GM23338 (cell line): Measurements from ENCODE around the gene ROBO3. TPM values are rescaled to one million over a fixed set of nuclear protein-coding genes. Genes with fewer than 3 reads are reported as not detected.

ENCODE experiments used
- ATAC-seq: fragments of 200-7000 bp; cut with Tn5 transposase; 3 replicates; pipeline ENCODE4 v1.9.1; 2020
- DNase-seq: peaks from one replicate; pipeline ENCODE4 v3.0.0-alpha.2; 2015; ENCODE audit warnings: low spot score
- H2AFZ ChIP-seq: fragments of 200-600 bp; sonication (generic); 2 replicates; pipeline ENCODE4 v1.8.0; 2016; ENCODE audit warnings: antibody characterized with exemption, mild to moderate bottlenecking, moderate library complexity
- H3F3A ChIP-seq: fragments of 200-600 bp; sonication (generic); replicated peaks from 2 replicates; pipeline ENCODE4 v1.8.0; 2017; ENCODE audit warnings: antibody characterized with exemption, mixed run types, low read depth
- H3K27ac ChIP-seq: fragments of 200-600 bp; sonication (generic); 2 replicates; pipeline ENCODE4 v1.6.1; 2016; ENCODE audit warnings: low read depth
- H3K27me3 ChIP-seq: fragments of 200-600 bp; sonication (generic); 2 replicates; pipeline ENCODE4 v1.8.0; 2016; ENCODE audit warnings: mild to moderate bottlenecking, mixed run types, moderate library complexity; ENCODE audit not compliant: insufficient read depth
- H3K36me3 ChIP-seq: fragments of 200-600 bp; sonication (generic); 2 replicates; pipeline ENCODE4 v1.8.0; 2016; ENCODE audit warnings: mild to moderate bottlenecking; ENCODE audit not compliant: insufficient read depth
- H3K4me1 ChIP-seq: fragments of 200-600 bp; sonication (generic); 2 replicates; pipeline ENCODE4 v1.8.0; 2016; ENCODE audit warnings: mild to moderate bottlenecking, moderate library complexity; ENCODE audit not compliant: insufficient read depth
- H3K4me2 ChIP-seq: fragments of 200-600 bp; sonication (generic); 2 replicates; pipeline ENCODE4 v1.7.1; 2017; ENCODE audit warnings: mixed run types
- H3K4me3 ChIP-seq: fragments of 200-600 bp; sonication (generic); 2 replicates; pipeline ENCODE4 v1.6.1; 2016; ENCODE audit warnings: mixed run types
- H3K79me2 ChIP-seq: fragments of 200-600 bp; sonication (generic); replicated peaks from 2 replicates; pipeline ENCODE4 v1.8.0; 2017; ENCODE audit warnings: mild to moderate bottlenecking; ENCODE audit not compliant: insufficient read depth
- H3K9me2 ChIP-seq: fragments of 200-600 bp; sonication (generic); 2 replicates; pipeline ENCODE4 v1.8.0; 2017; ENCODE audit not compliant: insufficient read depth
- H4K20me1 ChIP-seq: fragments of 200-600 bp; sonication (generic); replicated peaks from 2 replicates; pipeline ENCODE4 v1.8.0; 2017; ENCODE audit warnings: mild to moderate bottlenecking; ENCODE audit not compliant: insufficient read depth
- H3K27ac Mint-ChIP-seq: 2 replicates; pipeline ENCODE4 v1.8.0; 2020; ENCODE audit warnings: inconsistent platforms, mild to moderate bottlenecking, moderate library complexity, mixed read lengths
- H3K27me3 Mint-ChIP-seq: 3 replicates; pipeline ENCODE4 v1.8.0; 2022; ENCODE audit warnings: low read depth, mild to moderate bottlenecking, moderate library complexity, mixed read lengths, inconsistent platforms; ENCODE audit not compliant: insufficient read depth, poor library complexity
- H3K36me3 Mint-ChIP-seq: 3 replicates; pipeline ENCODE4 v1.8.0; 2021; ENCODE audit warnings: low read depth, mild to moderate bottlenecking, inconsistent platforms, moderate library complexity, mixed read lengths
- H3K4me1 Mint-ChIP-seq: 3 replicates; pipeline ENCODE4 v1.8.0; 2020; ENCODE audit warnings: mild to moderate bottlenecking, inconsistent platforms, mixed read lengths
- H3K4me3 Mint-ChIP-seq: 3 replicates; pipeline ENCODE4 v1.8.0; 2021; ENCODE audit warnings: moderate library complexity, mild to moderate bottlenecking, inconsistent platforms, mixed read lengths
- H3K9me3 Mint-ChIP-seq: 3 replicates; pipeline ENCODE4 v1.8.0; 2020; ENCODE audit warnings: moderate library complexity, mild to moderate bottlenecking, inconsistent platforms, mixed read lengths
- CREB1 ChIP-seq: fragments of 250-450 bp; sonication (Bioruptor Pico); IDR thresholded peaks from 2 replicates; pipeline ENCODE4 v1.5.0; 2020; ENCODE audit warnings: low read depth, mild to moderate bottlenecking, moderate library complexity
- CTCF ChIP-seq, 2 experiments: fragments of 200-600 bp in 1 of 2; sonication (generic) in 1 of 2; conservative IDR thresholded peaks; 2 replicates each; pipeline versions ENCODE4 v1.5.1 to v1.6.1; 2016 to 2017; ENCODE audit warnings: antibody characterized with exemption in 2 of 2, low read depth in 2 of 2, mild to moderate bottlenecking in 2 of 2, moderate library complexity in 1 of 2
- EZH2 ChIP-seq: fragments of 200-600 bp; sonication (generic); IDR thresholded peaks from one replicate; pipeline ENCODE4 v1.8.0; 2017; ENCODE audit warnings: antibody characterized with exemption, mild to moderate bottlenecking, low read depth; ENCODE audit not compliant: unreplicated experiment
- EZH2phosphoT487 ChIP-seq: fragments of 200-600 bp; sonication (generic); IDR thresholded peaks from one replicate; pipeline ENCODE4 v1.8.1; 2018; ENCODE audit warnings: antibody characterized with exemption; ENCODE audit not compliant: unreplicated experiment
- JUNB ChIP-seq: IDR thresholded peaks from one replicate; pipeline ENCODE4 v1.6.1; 2016; ENCODE audit warnings: antibody characterized with exemption; ENCODE audit not compliant: unreplicated experiment
- NANOG ChIP-seq: IDR thresholded peaks from 2 replicates; pipeline ENCODE4 v1.6.1; 2016; ENCODE audit warnings: antibody characterized with exemption, borderline replicate concordance
- POLR2AphosphoS5 ChIP-seq: IDR thresholded peaks from 2 replicates; pipeline ENCODE4 v1.6.1; 2016; ENCODE audit warnings: antibody characterized with exemption, low read depth
- REST ChIP-seq: IDR thresholded peaks from one replicate; pipeline ENCODE4 v1.6.1; 2018; ENCODE audit warnings: antibody characterized with exemption; ENCODE audit not compliant: unreplicated experiment
- STAT1 ChIP-seq: IDR thresholded peaks from one replicate; pipeline ENCODE4 v1.6.1; 2016; ENCODE audit warnings: antibody characterized with exemption; ENCODE audit not compliant: unreplicated experiment
- ZNF114 ChIP-seq: fragments of 250-450 bp; sonication (Bioruptor Pico); IDR thresholded peaks from 2 replicates; pipeline ENCODE4 v1.5.0; 2020; ENCODE audit warnings: mild to moderate bottlenecking, moderate library complexity
- ZNF331 ChIP-seq: fragments of 250-450 bp; sonication (Bioruptor Pico); IDR thresholded peaks from 2 replicates; pipeline ENCODE4 v1.5.0; 2020; ENCODE audit warnings: low read depth, mild to moderate bottlenecking, moderate library complexity
- polyA plus RNA-seq: library from polyadenylated mRNA; unstranded; fragments of >200 nt; fragmentation: Nextera tagmentation; extraction: Ambion mirVana; gene quantifications from 2 replicates; pipeline ENCODE4 v1.2.1, GENCODE V29; 2016
- total RNA-seq: library from RNA; depleted of rRNA; stranded (reverse); fragments of >200 nt; shearing (Covaris generic); gene quantifications from 2 replicates; pipeline ENCODE4 v1.2.3, GENCODE V29; 2014
- TF ChIP-seq, protein P1 (sequence below): IDR thresholded peaks from 2 replicates; pipeline ENCODE4 v1.6.1; 2016; ENCODE audit warnings: antibody characterized with exemption
- TF ChIP-seq, protein P2 (sequence below): fragments of 250-450 bp; sonication (Bioruptor Pico); IDR thresholded peaks from 2 replicates; pipeline ENCODE4 v1.5.0; 2020; ENCODE audit warnings: mild to moderate bottlenecking, moderate library complexity

Gene ROBO3
- total and polyA plus RNA-seq, 2 experiments from 2014 or later = 17.0 to 21.4 TPM

- ATAC-seq (no peak), DNase-seq (no peak)
- TF ChIP-seq CREB1 (no peak), EZH2 (no peak), REST (no peak), NANOG (no peak), STAT1 (no peak), ZNF331 (CRISPR knock-in tag) (no peak), JUNB (no peak), EZH2phosphoT487 (no peak), CTCF (conservative IDR thresholded peaks at IDR 0.05; ENCODE audit: low read depth in 2 of 2) (no peak), ZNF114 (CRISPR knock-in tag) (no peak), POLR2AphosphoS5 (no peak)
- TF ChIP-seq, protein P1, sequence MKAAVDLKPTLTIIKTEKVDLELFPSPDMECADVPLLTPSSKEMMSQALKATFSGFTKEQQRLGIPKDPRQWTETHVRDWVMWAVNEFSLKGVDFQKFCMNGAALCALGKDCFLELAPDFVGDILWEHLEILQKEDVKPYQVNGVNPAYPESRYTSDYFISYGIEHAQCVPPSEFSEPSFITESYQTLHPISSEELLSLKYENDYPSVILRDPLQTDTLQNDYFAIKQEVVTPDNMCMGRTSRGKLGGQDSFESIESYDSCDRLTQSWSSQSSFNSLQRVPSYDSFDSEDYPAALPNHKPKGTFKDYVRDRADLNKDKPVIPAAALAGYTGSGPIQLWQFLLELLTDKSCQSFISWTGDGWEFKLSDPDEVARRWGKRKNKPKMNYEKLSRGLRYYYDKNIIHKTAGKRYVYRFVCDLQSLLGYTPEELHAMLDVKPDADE = no peak
- TF ChIP-seq, protein P2, sequence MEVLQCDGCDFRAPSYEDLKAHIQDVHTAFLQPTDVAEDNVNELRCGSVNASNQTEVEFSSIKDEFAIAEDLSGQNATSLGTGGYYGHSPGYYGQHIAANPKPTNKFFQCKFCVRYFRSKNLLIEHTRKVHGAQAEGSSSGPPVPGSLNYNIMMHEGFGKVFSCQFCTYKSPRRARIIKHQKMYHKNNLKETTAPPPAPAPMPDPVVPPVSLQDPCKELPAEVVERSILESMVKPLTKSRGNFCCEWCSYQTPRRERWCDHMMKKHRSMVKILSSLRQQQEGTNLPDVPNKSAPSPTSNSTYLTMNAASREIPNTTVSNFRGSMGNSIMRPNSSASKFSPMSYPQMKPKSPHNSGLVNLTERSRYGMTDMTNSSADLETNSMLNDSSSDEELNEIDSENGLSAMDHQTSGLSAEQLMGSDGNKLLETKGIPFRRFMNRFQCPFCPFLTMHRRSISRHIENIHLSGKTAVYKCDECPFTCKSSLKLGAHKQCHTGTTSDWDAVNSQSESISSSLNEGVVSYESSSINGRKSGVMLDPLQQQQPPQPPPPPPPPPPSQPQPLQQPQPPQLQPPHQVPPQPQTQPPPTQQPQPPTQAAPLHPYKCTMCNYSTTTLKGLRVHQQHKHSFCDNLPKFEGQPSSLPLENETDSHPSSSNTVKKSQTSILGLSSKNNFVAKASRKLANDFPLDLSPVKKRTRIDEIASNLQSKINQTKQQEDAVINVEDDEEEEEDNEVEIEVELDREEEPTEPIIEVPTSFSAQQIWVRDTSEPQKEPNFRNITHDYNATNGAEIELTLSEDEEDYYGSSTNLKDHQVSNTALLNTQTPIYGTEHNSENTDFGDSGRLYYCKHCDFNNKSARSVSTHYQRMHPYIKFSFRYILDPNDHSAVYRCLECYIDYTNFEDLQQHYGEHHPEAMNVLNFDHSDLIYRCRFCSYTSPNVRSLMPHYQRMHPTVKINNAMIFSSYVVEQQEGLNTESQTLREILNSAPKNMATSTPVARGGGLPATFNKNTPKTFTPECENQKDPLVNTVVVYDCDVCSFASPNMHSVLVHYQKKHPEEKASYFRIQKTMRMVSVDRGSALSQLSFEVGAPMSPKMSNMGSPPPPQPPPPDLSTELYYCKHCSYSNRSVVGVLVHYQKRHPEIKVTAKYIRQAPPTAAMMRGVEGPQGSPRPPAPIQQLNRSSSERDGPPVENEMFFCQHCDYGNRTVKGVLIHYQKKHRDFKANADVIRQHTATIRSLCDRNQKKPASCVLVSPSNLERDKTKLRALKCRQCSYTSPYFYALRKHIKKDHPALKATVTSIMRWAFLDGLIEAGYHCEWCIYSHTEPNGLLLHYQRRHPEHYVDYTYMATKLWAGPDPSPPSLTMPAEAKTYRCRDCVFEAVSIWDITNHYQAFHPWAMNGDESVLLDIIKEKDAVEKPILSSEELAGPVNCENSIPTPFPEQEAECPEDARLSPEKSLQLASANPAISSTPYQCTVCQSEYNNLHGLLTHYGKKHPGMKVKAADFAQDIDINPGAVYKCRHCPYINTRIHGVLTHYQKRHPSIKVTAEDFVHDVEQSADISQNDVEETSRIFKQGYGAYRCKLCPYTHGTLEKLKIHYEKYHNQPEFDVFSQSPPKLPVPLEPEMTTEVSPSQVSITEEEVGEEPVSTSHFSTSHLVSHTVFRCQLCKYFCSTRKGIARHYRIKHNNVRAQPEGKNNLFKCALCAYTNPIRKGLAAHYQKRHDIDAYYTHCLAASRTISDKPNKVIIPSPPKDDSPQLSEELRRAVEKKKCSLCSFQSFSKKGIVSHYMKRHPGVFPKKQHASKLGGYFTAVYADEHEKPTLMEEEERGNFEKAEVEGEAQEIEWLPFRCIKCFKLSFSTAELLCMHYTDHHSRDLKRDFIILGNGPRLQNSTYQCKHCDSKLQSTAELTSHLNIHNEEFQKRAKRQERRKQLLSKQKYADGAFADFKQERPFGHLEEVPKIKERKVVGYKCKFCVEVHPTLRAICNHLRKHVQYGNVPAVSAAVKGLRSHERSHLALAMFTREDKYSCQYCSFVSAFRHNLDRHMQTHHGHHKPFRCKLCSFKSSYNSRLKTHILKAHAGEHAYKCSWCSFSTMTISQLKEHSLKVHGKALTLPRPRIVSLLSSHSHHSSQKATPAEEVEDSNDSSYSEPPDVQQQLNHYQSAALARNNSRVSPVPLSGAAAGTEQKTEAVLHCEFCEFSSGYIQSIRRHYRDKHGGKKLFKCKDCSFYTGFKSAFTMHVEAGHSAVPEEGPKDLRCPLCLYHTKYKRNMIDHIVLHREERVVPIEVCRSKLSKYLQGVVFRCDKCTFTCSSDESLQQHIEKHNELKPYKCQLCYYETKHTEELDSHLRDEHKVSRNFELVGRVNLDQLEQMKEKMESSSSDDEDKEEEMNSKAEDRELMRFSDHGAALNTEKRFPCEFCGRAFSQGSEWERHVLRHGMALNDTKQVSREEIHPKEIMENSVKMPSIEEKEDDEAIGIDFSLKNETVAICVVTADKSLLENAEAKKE (CRISPR knock-in tag) = no peak
- H4K20me1 ChIP-seq = no peaks in the 10 kb centered on the region
- H3K27ac ChIP-seq = no peak overlapping the region
- H3K27me3 ChIP-seq = peaks cover 69% of the 10 kb centered on the region
- Mint-ChIP-seq H3K36me3 (no peaks in the 10 kb centered on the region; the same call in 1 of the 3 replicates), H3K27me3 (peaks cover 50% of the 10 kb centered on the region), H3K4me1 (peaks cover 3% of the 10 kb centered on the region; the same call in 1 of the 3 replicates), H3K4me3 (peak overlapping the region; percentile 67), H3K9me3 (peaks cover 19% of the 10 kb centered on the region), H3K27ac (no peak overlapping the region)
- no peaks in the 10 kb centered on the region for H3K4me1 ChIP-seq
- peaks cover 12% of the 10 kb centered on the region; the same call in 1 of the 2 replicates for H3K9me2 ChIP-seq
- peak overlapping the region; percentile 91 for H2AFZ ChIP-seq
- H3K79me2 ChIP-seq = no peaks in the 10 kb centered on the region
- H3K36me3 ChIP-seq = no peaks in the 10 kb centered on the region
- H3F3A ChIP-seq = 0 out of 2 replicates have a peak, but pooled peaks cover 3% of the 10 kb centered on the region
- H3K4me3 ChIP-seq = peak overlapping the region; percentile 56
- H3K4me2 ChIP-seq = peak overlapping the region; percentile 83
Measured at GRCh38 chr11:124920356-124920755, 55.1 kb downstream of the ROBO3 start.
